HepG2 (cell line): ENCODE measurements around the gene MYO7B. TPM values are rescaled to one million over a fixed set of nuclear protein-coding genes. Genes with fewer than 3 reads are reported as not detected.

Source experiments
- CREB1 ChIP-seq, 2 experiments: fragments of 450-650 bp in 1 of 2; IDR thresholded peaks; 2 replicates each; pipeline ENCODE4 v1.6.1; 2016 to 2017; ENCODE audit warnings: control low read depth in 1 of 2, mild to moderate bottlenecking in 1 of 2, missing compliant biosample characterization in 1 of 2, missing genetic modification characterization in 1 of 2
- DZIP1 ChIP-seq: sonication (generic); formaldehyde crosslinking; IDR thresholded peaks from 2 replicates; pipeline ENCODE4 v1.5.0; 2020; ENCODE audit warnings: mild to moderate bottlenecking, missing genetic modification reagents
- HDAC6 ChIP-seq: fragments of 200-600 bp; sonication (generic); IDR thresholded peaks from 2 replicates; pipeline ENCODE4 v1.7.0; 2017; ENCODE audit warnings: mild to moderate bottlenecking, antibody characterized with exemption, low read length, low read depth
- MAFG ChIP-seq: sonication (generic); formaldehyde crosslinking; IDR thresholded peaks from 2 replicates; pipeline ENCODE4 v1.5.1; 2020; ENCODE audit warnings: mild to moderate bottlenecking, missing genetic modification reagents
- NCOA2 ChIP-seq: sonication (generic); formaldehyde crosslinking; IDR thresholded peaks from 2 replicates; pipeline ENCODE4 v1.8.0; 2022; ENCODE audit warnings: inconsistent platforms
- NCOR1 ChIP-seq: fragments of 200-600 bp; sonication (generic); IDR thresholded peaks from 2 replicates; pipeline ENCODE4 v1.7.0; 2017; ENCODE audit warnings: antibody characterized with exemption, low read length, borderline replicate concordance
- NFKBIZ ChIP-seq: IDR thresholded peaks from 2 replicates; pipeline ENCODE4 v1.6.1; 2018; ENCODE audit warnings: missing genetic modification reagents, missing compliant biosample characterization
- PHF8 ChIP-seq: sonication (generic); formaldehyde crosslinking; IDR thresholded peaks from 2 replicates; pipeline ENCODE4 v1.5.0; 2020; ENCODE audit warnings: missing genetic modification reagents
- TRIM24 ChIP-seq: sonication (generic); formaldehyde crosslinking; IDR thresholded peaks from 2 replicates; pipeline ENCODE4 v1.8.0; 2022; ENCODE audit warnings: mild to moderate bottlenecking, missing genetic modification reagents
- YY1 ChIP-seq: IDR thresholded peaks from 2 replicates; pipeline ENCODE4 v1.6.1; 2011; ENCODE audit warnings: low read length, low read depth, moderate library complexity, mild to moderate bottlenecking; ENCODE audit not compliant: insufficient read depth, insufficient replicate concordance
- ZBTB10 ChIP-seq: sonication (generic); formaldehyde crosslinking; IDR thresholded peaks from 2 replicates; pipeline ENCODE4 v1.4.0; 2020; ENCODE audit warnings: missing genetic modification reagents, borderline replicate concordance
- ZBTB39 ChIP-seq: sonication (generic); formaldehyde crosslinking; IDR thresholded peaks from 2 replicates; pipeline ENCODE4 v1.5.0; 2020; ENCODE audit warnings: missing genetic modification reagents
- ZKSCAN5 ChIP-seq: sonication (generic); formaldehyde crosslinking; IDR thresholded peaks from 2 replicates; pipeline ENCODE4 v1.5.1; 2020; ENCODE audit warnings: mild to moderate bottlenecking, missing genetic modification reagents
- ZNF18 ChIP-seq: sonication (generic); formaldehyde crosslinking; IDR thresholded peaks from 2 replicates; pipeline ENCODE4 v1.8.0; 2022; ENCODE audit warnings: mild to moderate bottlenecking, missing genetic modification reagents; ENCODE audit not compliant: insufficient replicate concordance
- ZNF296 ChIP-seq: sonication (generic); formaldehyde crosslinking; conservative IDR thresholded peaks from 2 replicates; pipeline ENCODE4 v1.5.0; 2020; ENCODE audit warnings: mild to moderate bottlenecking, missing genetic modification reagents
- ZNF329 ChIP-seq: sonication (generic); formaldehyde crosslinking; IDR thresholded peaks from 2 replicates; pipeline ENCODE4 v1.9.0; 2021; ENCODE audit warnings: low read depth, mild to moderate bottlenecking, missing genetic modification reagents
- ZNF367 ChIP-seq: sonication (generic); formaldehyde crosslinking; IDR thresholded peaks from 2 replicates; pipeline ENCODE4 v1.4.0; 2020; ENCODE audit warnings: missing genetic modification reagents, borderline replicate concordance
- ZNF441 ChIP-seq: sonication (generic); formaldehyde crosslinking; IDR thresholded peaks from 2 replicates; pipeline ENCODE4 v1.7.0; 2021; ENCODE audit warnings: missing genetic modification reagents, borderline replicate concordance
- ZNF570 ChIP-seq: sonication (generic); formaldehyde crosslinking; IDR thresholded peaks from 2 replicates; pipeline ENCODE4 v1.4.0; 2020; ENCODE audit warnings: mild to moderate bottlenecking, missing genetic modification reagents, borderline replicate concordance
- polyA plus RNA-seq, 8 experiments: library from polyadenylated mRNA; depleted of rRNA in 3 of 8; stranded (reverse) in 7 of 8; unstranded in 1 of 8; fragments of >200 nt; fragmentation: Illumina TruSeq in 4 of 8; extraction: Trizol in 4 of 8; gene quantifications; 2 replicates each; pipeline versions ENCODE4 v1.2.1 to v1.2.3, GENCODE V29; 2011 to 2016; ENCODE audit warnings: low read depth in 4 of 8, missing spikeins in 1 of 8, mixed read lengths in 1 of 8; ENCODE audit not compliant: insufficient read depth in 1 of 8
- total RNA-seq, 5 experiments: library from RNA; depleted of rRNA; stranded (reverse); fragments of >200 nt; fragmentation: Illumina TruSeq; extraction: Trizol; gene quantifications; 2 replicates each; pipeline ENCODE4 v1.2.3, GENCODE V29; 2016; ENCODE audit warnings: low read depth in 1 of 5

The MYO7B gene
- total and polyA plus RNA-seq, 2 of the 13 experiments (the other 11 are each of a cell fraction or from before 2014, with no cell fraction given), result not detected

GRCh38 chr2:127526132-127527000 lies 9.1 kb upstream of the MYO7B start, which contains the start of gene IWS1 (continued):
- no peak; the same call in 1 of the 2 replicates for TF ChIP-seq ZNF367 (CRISPR knock-in tag)
- TF ChIP-seq ZNF441 (CRISPR knock-in tag), result peak; percentile 7; the same call in 1 of the 2 replicates
- TF ChIP-seq HDAC6, result no peak
- TF ChIP-seq CREB1 (IDR thresholded peaks at IDR 0.05), result peak; percentile 86
- peak; percentile 97 for TF ChIP-seq CREB1 (CRISPR knock-in tag; IDR thresholded peaks at IDR 0.05)
- TF ChIP-seq DZIP1 (CRISPR knock-in tag), result peak; percentile 96; the same call in 1 of the 2 replicates
- TF ChIP-seq NCOA2 (CRISPR knock-in tag), result peak; percentile 19; the same call in 1 of the 2 replicates
- TF ChIP-seq NFKBIZ (CRISPR knock-in tag), result peak; percentile 72; the same call in 1 of the 2 replicates
- TF ChIP-seq ZNF18 (CRISPR knock-in tag), result no peak
- TF ChIP-seq ZBTB10 (CRISPR knock-in tag), result no peak
- peak; percentile 71 for TF ChIP-seq ZNF329 (CRISPR knock-in tag)
- 0 out of 2 replicates have a peak, but pooled peaks have one; percentile 23 for TF ChIP-seq ZKSCAN5
- TF ChIP-seq ZNF296 (CRISPR knock-in tag), result 0 out of 2 replicates have a peak, but pooled peaks have one; percentile 32
- TF ChIP-seq ZNF570, result no peak; the same call in 1 of the 2 replicates
- TF ChIP-seq MAFG (CRISPR knock-in tag), result no peak
- TF ChIP-seq PHF8 (CRISPR knock-in tag), result peak; percentile 95
- TF ChIP-seq YY1, result peak; percentile 98
- no peak for TF ChIP-seq TRIM24 (CRISPR knock-in tag)
- TF ChIP-seq NCOR1, result no peak
- TF ChIP-seq ZBTB39 (CRISPR knock-in tag), result no peak
